Measurements from ENCODE around the gene CAV1.

The CAV1 gene

DNA sequence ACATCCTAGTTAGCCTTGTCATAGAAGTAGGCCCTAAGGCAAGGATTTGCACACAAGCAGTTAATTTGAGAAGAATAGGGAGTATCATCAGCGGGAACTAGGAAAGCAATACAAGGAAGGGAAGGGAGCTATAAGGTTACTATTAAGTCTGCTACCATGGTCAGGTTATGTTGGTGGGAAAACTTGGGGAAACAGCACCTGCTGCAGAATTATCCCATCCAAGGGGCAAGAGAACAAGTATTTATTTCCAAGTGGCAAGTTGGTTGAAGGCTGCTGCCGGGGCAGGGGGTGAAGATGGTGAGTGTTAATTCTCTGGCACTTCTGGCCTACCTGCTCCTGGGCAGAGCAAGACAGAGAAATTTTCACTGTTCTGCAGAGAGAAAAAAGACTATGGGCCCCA is 55.0 kb downstream of the CAV1 start:
- TF ChIP-seq, protein P1, sequence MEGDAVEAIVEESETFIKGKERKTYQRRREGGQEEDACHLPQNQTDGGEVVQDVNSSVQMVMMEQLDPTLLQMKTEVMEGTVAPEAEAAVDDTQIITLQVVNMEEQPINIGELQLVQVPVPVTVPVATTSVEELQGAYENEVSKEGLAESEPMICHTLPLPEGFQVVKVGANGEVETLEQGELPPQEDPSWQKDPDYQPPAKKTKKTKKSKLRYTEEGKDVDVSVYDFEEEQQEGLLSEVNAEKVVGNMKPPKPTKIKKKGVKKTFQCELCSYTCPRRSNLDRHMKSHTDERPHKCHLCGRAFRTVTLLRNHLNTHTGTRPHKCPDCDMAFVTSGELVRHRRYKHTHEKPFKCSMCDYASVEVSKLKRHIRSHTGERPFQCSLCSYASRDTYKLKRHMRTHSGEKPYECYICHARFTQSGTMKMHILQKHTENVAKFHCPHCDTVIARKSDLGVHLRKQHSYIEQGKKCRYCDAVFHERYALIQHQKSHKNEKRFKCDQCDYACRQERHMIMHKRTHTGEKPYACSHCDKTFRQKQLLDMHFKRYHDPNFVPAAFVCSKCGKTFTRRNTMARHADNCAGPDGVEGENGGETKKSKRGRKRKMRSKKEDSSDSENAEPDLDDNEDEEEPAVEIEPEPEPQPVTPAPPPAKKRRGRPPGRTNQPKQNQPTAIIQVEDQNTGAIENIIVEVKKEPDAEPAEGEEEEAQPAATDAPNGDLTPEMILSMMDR (IDR thresholded peaks at IDR 0.05; ENCODE audit: borderline replicate concordance, control extremely low read depth, extremely low read depth, insufficient read depth, missing control alignments) = no peak
- in situ Hi-C loops (cut with MboI; ENCODE audit: low sequenced_read_pairs, unreplicated experiment) = no loop called here
- DNase-seq (ENCODE audit: low spot score) = no peak

GRCh38 chr7:116582164-116582732 is 57.4 kb downstream of the CAV1 start:
- in situ Hi-C loops (cut with MboI; ENCODE audit: low sequenced_read_pairs, unreplicated experiment) = no loop called here
- DNase-seq (ENCODE audit: low spot score) = no peak

DNA sequence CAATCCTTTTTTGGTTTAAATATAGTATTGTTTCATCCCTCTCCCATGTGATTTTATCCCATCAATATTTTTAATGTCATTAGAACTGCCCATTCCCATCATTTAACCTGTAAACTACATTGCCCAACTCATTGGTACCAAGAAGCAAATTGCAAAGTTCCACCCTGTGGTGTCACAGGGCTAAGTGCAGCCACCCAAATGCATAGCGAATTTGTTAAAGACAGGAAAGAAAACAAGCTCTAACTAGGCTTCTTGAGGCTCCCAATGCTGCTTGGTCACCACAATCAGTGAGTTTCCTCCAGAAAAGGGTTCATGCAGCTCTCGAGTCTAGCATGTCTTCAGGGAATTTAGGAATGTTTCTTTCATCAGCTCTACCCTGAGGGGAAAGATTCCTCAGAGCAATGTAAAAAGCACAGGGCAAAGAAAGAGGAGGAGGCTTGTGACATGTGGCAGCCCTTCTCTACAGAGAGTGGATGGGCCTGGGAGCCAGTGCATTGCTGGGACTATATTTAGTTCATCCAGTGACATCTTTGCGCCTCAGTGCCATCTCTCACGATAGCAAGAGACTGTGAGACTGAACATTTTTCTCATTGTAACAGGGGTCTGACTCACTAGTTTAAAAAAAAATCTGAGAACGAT is 58.1 kb downstream of the CAV1 start:
- in situ Hi-C loops (cut with MboI; ENCODE audit: low sequenced_read_pairs, unreplicated experiment) = no loop called here
- TF ChIP-seq, protein P1 (IDR thresholded peaks at IDR 0.05; ENCODE audit: borderline replicate concordance, control extremely low read depth, extremely low read depth, insufficient read depth, missing control alignments) = no peak
- no peak for DNase-seq (ENCODE audit: low spot score)

More at GRCh38 chr7:116582164-116582732, 57.4 kb downstream of the CAV1 start:
- TF ChIP-seq, protein P1 (IDR thresholded peaks at IDR 0.05; ENCODE audit: borderline replicate concordance, control extremely low read depth, extremely low read depth, insufficient read depth, missing control alignments) = no peak

DNA sequence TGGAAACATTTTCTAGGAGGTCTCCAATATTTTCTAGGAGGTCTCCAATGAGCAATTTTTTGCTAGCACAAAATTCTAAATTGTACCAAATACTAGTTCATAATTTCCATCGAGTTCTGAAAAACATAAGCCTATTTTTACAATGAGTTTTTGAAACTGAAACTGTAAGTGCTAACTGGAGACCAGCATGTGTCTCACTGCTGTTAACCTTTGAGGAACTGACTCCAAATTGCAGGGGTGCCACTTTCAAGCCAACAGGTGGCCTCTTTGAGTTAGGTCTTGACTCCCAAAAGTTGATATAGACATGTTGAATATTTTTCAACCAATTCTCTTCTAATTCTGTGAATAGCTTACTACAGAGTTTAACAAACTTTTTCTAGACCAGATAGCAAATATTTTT is 58.8 kb downstream of the CAV1 start:
- DNase-seq (ENCODE audit: low spot score) = peak; percentile 34
- TF ChIP-seq, protein P1 (IDR thresholded peaks at IDR 0.05; ENCODE audit: borderline replicate concordance, control extremely low read depth, extremely low read depth, insufficient read depth, missing control alignments) = no peak
- in situ Hi-C loops (cut with MboI; ENCODE audit: low sequenced_read_pairs, unreplicated experiment) = no loop called here

DNA sequence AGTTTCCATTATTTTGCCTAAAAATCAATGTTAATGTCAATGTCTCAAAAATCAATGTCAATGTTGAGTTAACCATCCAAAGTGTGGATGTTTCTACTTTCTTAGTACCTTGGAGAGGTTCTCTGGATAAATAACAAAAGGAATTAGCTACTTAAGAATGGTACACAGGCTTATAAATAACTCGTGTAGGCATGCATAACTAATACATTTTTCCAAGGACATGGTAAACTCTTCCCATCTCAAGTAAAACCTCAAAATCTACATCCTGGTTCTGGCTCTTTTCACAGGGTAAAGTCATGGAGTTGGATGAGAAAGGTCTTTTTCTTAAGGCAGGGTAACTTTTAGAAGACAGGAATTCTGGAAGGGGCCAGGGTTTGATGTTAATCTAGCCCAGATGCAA is 59.9 kb downstream of the CAV1 start:
- in situ Hi-C loops (cut with MboI; ENCODE audit: low sequenced_read_pairs, unreplicated experiment) = no loop called here
- DNase-seq (ENCODE audit: low spot score) = no peak
- TF ChIP-seq, protein P1 (IDR thresholded peaks at IDR 0.05; ENCODE audit: borderline replicate concordance, control extremely low read depth, extremely low read depth, insufficient read depth, missing control alignments) = no peak

- in situ Hi-C loops (cut with MboI; ENCODE audit: low sequenced_read_pairs, unreplicated experiment) = no loop called here
- TF ChIP-seq, protein P1 (IDR thresholded peaks at IDR 0.05; ENCODE audit: borderline replicate concordance, control extremely low read depth, extremely low read depth, insufficient read depth, missing control alignments) = no peak
- DNase-seq (ENCODE audit: low spot score) = no peak
Observed at GRCh38 chr7:116585392-116585791, 60.6 kb downstream of the CAV1 start.

Measured in GM13976 (cell line).